Measurements from ENCODE around the gene PAPOLA.

PAPOLA gene

GRCh38 chr14:96590190-96590864 lies 88.1 kb downstream of the PAPOLA start:
- TF ChIP-seq POLR2AphosphoS5 (IDR thresholded peaks at IDR 0.05; ENCODE audit: low read depth, low read length) (no peak), TAF1 (IDR thresholded peaks at IDR 0.05; ENCODE audit: borderline replicate concordance, insufficient read depth, low read length) (no peak), REST (IDR thresholded peaks at IDR 0.05; ENCODE audit: insufficient read depth in 1 of 2, low read depth in 2 of 2, low read length in 2 of 2) (no peak), SIN3A (IDR thresholded peaks at IDR 0.05; ENCODE audit: borderline replicate concordance, insufficient read depth, low read length) (no peak), FOXP2 (optimal IDR thresholded peaks at IDR 0.05; ENCODE audit: borderline replicate concordance, extremely low read depth, extremely low read length, insufficient read depth) (no peak)

GRCh38 chr14:96592591-96593386 lies 90.6 kb downstream of the PAPOLA start:
- TF ChIP-seq SIN3A (IDR thresholded peaks at IDR 0.05; ENCODE audit: borderline replicate concordance, insufficient read depth, low read length) (no peak), POLR2AphosphoS5 (IDR thresholded peaks at IDR 0.05; ENCODE audit: low read depth, low read length) (no peak), REST (IDR thresholded peaks at IDR 0.05; ENCODE audit: insufficient read depth in 1 of 2, low read depth in 2 of 2, low read length in 2 of 2) (no peak), TAF1 (IDR thresholded peaks at IDR 0.05; ENCODE audit: borderline replicate concordance, insufficient read depth, low read length) (no peak), FOXP2 (optimal IDR thresholded peaks at IDR 0.05; ENCODE audit: borderline replicate concordance, extremely low read depth, extremely low read length, insufficient read depth) (no peak)

- TF ChIP-seq FOXP2 (optimal IDR thresholded peaks at IDR 0.05; ENCODE audit: borderline replicate concordance, extremely low read depth, extremely low read length, insufficient read depth) (no peak), POLR2AphosphoS5 (IDR thresholded peaks at IDR 0.05; ENCODE audit: low read depth, low read length) (no peak), TAF1 (IDR thresholded peaks at IDR 0.05; ENCODE audit: borderline replicate concordance, insufficient read depth, low read length) (no peak), REST (IDR thresholded peaks at IDR 0.05; ENCODE audit: insufficient read depth in 1 of 2, low read depth in 2 of 2, low read length in 2 of 2) (no peak), SIN3A (IDR thresholded peaks at IDR 0.05; ENCODE audit: borderline replicate concordance, insufficient read depth, low read length) (no peak)
Measured at GRCh38 chr14:96594961-96595360, 92.8 kb downstream of the PAPOLA start.

GRCh38 chr14:96597680-96598079 lies 95.5 kb downstream of the PAPOLA start:
- no peak for TF ChIP-seq POLR2AphosphoS5 (IDR thresholded peaks at IDR 0.05; ENCODE audit: low read depth, low read length)
- no peak for TF ChIP-seq TAF1 (IDR thresholded peaks at IDR 0.05; ENCODE audit: borderline replicate concordance, insufficient read depth, low read length)
- no peak for TF ChIP-seq FOXP2 (optimal IDR thresholded peaks at IDR 0.05; ENCODE audit: borderline replicate concordance, extremely low read depth, extremely low read length, insufficient read depth)
- no peak for TF ChIP-seq SIN3A (IDR thresholded peaks at IDR 0.05; ENCODE audit: borderline replicate concordance, insufficient read depth, low read length)
- TF ChIP-seq REST (IDR thresholded peaks at IDR 0.05; ENCODE audit: insufficient read depth in 1 of 2, low read depth in 2 of 2, low read length in 2 of 2): no peak

Measured in PFSK-1 (cell line).